Stimulated activated CD4-positive, alpha-beta T cell treated with anti-CD3 and anti-CD28 coated beads, TNF-alpha, amount 100 ng/mL, for 1 hour (primary cell): ENCODE results near the gene METTL22.

ENCODE experiments used
- DNase-seq, 3 donors: peaks; one replicate each; pipeline ENCODE4 v3.0.0-alpha.2; 2020; ENCODE audit warnings: low read depth in 3 of 3, low spot score in 1 of 3

METTL22 gene

DNA sequence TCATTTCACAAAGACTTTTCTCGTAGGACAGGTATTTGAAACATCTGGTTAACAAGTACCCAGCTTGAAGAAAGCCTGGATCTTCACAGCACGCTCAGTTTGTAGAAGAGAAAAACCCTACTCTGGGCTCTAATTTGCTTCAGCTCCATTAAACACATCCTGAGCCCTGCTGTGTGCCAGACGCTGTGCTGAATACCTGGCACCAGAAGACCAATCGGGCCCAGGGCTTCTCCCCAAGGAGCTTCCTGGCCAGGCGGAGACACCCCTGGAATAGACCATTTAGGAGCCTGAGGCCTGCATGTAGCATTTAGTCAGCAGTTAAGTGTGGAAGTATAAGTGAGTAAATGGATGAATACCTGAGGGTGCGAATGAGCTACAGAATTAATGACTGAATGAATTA lies 44.0 kb downstream of the METTL22 start:
- DNase-seq: no peak

DNA sequence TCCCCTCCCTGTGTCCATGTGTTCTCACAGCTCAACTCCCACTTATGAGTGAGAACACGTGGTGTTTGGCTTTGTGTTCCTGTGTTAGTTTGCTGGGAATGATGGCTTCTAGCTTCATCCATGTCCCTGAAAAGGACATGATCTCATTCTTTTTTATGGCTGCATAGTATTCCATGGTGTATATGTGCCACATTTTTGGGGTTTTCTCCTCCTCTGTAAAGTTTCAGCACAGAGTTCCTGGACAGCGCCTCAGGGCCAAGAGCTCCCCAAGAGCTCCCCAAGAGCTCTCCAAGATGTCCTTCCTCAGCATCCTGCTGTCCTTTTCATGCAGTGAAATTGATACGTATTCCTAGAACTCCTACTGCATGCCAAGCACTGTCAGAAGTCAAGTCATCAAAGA lies 46.0 kb downstream of the METTL22 start:
- no peak for DNase-seq

- no peak for DNase-seq
Observed at GRCh38 chr16:8668113-8668512, 46.6 kb downstream of the METTL22 start.

DNA sequence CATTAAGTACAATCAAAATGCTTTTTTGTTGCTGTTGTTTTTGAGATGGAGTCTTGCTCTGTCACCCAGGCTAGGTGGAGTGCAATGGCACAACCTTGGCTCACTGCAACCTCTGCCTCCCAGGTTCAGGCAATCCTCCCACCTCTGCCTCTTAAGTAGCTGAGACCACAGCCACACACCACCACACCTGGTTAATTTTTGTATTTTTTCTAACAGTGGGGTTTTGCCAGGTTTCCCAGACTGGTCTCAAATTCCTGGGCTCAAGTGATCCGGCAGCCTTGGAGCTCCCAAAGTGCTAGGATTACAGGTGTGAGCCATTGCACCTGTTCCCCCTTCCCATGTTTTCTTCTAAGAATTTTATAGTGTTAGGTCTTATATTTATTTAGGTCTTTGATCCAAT lies 48.0 kb downstream of the METTL22 start:
- no peak for DNase-seq

DNA sequence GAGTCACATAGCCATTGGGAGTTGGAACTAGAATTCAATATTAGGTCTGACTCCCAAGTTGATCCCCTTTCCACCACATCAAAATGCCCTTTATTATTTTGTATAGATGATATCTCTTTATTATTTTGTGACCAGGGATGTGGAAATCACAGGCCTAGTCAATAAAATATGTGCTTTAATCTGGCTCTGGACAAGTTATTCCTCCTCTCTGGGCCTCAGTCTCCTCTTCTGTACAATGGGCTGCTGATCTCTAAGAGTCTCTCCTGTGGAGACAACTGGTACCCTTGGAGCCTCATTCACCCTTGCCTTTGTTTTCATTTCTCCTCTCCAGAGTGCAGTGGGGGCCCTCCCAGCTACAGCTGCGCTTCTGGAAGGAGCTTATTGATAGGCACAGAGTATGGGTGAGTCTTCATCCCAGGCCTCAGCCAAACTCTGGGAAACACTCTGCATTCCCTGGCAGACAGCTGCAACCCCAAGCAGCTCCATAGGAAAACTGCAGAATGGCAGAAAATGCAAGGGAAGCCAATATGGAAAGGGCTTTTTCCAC lies 48.6 kb downstream of the METTL22 start:
- no peak for DNase-seq

DNA sequence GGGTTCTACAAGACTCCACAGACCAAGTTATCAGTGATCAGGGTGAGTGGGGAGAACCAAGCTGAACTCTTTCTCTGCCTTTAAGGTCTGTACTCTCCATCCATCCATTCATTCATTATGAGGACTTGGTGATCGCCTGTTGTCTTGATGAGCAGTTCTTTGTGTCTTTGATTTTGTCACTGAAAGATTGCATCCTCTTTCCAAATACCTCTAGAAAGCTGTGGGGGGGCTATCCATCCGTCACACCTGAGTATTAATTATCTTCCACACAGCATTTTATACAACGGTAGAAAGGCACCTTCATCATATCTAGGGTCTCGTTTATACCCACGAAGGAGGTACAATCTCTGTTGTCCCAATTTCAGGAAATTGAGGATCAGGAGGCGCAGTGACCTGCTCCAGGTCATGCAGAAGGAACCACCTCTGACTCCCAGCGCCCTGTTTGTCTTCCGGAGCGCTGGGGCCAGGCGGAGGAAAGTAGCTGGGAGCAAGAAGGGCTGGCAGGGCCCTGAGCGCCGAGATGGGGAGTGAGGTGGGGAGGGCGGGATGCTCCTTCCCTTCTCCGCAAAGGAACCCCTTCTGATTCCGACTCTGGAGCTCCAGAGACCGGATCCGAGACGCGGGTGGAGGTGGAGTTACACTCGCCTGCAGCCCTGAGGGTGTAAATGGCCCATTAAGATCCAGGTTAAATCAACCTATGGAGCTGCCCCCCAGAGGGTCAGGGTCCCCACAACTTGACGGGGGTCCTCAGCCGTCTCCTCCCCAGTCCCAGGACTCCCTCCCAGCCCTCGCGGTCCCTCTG lies 52.3 kb downstream of the METTL22 start:
- DNase-seq: no peak

DNA sequence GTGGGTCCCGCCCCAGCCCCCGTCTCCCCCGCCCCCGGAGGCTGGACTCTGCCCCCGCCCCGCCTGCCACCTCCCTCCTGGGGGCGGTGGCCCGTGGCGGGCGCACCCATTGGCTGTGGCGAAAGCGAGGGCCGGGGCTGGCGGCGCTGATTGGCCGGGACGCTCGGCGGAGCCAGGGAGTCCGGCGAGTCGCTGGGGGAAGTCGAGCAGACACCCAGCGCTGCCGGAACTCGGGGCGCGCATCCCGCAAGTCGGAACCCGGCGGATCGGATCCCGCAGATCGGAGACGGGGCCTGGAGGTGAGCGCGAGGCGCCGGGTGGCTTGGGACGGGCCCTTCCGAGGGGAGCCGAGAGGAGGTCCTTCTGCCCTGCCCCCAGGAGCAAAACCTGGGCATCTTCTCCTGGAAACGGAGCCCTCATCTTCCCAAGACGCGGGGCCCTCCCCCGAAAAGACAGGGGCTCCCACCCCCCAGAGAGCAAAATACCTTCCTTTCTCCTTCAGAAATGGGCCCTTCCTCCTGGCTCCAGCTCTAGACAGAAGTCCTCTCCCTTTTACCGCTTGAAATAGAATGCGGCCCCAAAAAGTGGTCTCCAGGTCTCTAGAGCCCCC lies 53.0 kb downstream of the METTL22 start, which contains the start of gene ABAT:
ABAT (plus strand) TSS at position 205 of the 610 bp plus-strand sequence. CDS start 61,123 bp downstream, outside the sequence.
- peak; percentile 69 to 76 (median 75) for DNase-seq

- peak; percentile 13 to 26 (median 23) for DNase-seq
Observed at GRCh38 chr16:8675183-8676159, 54.0 kb downstream of the METTL22 start.

- no peak for DNase-seq
Observed at GRCh38 chr16:8676160-8676547, 54.7 kb downstream of the METTL22 start.

DNA sequence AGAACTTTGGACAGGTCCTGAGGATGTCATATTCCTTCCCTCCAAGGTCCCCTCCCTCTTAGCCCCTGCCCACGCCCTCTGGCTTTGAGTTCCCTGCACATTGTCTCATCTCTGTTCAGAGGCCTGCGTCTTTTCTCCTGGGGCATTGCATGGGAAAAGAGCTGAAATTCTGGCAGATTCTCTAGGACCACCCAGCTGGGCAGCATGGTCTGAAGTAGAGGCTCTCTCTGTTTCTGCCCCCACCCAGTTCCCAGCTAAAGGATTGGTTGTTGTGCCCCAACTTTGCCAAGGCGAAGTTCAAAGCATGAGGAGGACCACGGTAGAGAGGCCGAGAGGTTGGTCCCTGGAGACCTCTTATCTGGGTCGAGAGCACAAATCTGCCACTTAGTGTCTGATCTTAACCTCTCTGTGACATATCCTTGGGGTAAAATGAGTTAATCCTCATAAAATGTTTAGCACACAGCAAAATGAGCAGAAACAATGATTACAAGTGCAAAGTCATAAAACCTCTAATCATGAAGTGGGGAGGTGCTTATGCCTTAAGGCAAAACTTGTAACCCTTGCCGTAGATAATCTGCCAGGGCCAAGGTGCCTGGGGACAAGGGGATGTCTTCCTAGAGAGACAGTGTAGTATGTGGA lies 55.4 kb downstream of the METTL22 start:
- DNase-seq: no peak

DNA sequence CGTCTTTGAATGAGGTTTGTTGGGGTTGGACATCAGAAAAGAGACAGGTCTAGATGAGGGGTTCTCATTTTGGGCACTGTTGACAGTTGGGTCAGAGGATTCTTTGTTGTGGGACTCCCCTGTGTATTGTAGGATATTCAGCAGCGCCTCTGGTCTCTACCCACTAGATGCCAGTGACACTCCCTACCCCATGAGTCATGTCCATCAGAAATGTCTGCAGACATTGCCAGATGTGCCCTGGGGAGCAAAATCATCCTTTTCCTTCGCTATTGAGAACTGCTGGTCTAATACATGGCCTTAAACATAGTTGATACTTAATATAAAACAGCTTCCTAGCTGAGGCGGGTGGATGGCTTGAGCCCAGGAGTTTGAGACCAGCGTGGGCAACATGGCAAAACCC lies 56.0 kb downstream of the METTL22 start:
- DNase-seq: no peak

GRCh38 chr16:8678068-8678927 lies 56.8 kb downstream of the METTL22 start:
- no peak for DNase-seq

- DNase-seq: no peak
Observed at GRCh38 chr16:8679151-8679550, 57.7 kb downstream of the METTL22 start.

DNA sequence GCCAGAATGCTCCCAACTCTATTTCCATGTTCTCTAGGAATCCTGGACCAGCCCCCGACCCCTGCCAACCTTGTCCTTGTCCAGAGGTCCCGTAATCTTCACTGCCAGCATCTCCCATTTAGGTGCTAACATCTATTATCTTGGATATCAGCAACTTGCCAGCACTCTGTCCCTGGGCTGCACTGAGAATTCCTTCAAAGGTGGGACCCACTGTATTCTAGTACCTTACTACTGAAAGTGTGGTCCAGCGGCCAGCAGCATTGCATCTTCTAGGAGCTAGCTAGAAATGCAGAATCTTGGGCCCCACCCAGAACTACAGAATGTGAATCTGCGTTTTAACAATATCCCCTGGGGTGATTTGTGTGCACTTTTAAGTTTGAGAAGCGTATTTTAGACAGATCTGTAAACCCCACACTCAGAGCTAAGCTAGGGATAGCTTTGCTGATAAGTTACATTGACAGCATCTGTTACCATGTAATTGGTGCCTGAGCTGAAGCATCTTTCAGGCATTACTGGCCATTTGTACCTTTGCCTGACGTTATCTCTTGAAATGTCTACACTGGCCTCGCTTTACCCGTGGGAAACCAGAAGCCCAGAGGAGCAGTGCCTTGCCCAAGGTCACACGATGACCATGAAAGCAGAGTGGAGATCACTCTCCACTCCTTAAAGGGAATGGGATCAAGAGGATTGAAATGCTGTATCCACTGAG lies 61.2 kb downstream of the METTL22 start:
- no peak for DNase-seq

- DNase-seq: no peak
Observed at GRCh38 chr16:8683640-8684039, 62.1 kb downstream of the METTL22 start.

DNA sequence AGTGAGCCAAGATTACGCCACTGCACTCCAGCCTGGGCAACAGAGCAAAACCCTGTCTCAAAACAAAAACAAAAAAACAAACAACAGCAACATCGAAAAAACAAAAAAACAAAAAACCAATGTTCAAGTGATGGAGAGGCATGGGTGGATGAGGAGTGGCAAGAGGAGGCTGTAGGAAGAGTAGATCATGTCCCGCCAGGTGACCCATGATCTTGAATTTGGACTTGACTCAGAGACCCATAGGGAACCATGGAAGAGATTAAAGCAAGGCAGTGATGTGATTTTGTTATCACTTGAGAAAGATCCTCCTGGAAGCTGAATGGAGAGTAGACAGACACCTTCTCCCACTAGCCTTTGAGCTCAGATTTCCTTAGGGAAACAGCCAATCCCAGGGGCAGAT lies 64.1 kb downstream of the METTL22 start:
- DNase-seq: no peak

DNA sequence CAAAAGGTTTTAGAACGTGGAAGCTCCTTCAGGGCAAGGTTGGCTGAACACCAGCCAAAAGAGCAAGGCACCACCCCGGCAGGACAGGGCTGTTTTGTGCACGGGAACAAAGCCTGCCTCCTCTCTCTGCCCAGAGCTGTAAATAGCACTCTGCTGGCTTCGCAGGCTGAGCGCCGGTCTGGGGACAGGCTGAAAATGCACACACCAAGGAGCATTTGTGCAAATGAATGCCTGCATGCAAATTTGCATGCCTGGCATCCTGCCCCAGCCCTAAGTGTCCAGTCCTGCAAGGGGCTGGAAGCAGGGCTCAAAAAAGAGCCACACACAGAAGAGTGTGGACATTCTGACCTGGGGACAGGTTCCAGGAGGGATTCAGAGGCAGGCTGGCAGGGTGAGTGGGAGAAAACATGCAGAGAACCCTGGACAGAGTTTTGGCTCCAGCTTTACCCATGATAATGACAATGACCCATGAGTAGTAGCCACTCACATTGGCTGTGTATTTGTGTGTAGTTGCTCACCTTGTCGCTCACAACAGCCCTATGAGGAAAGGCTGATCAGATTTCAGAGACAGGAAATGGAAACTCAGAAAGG lies 64.6 kb downstream of the METTL22 start:
- DNase-seq: no peak

DNA sequence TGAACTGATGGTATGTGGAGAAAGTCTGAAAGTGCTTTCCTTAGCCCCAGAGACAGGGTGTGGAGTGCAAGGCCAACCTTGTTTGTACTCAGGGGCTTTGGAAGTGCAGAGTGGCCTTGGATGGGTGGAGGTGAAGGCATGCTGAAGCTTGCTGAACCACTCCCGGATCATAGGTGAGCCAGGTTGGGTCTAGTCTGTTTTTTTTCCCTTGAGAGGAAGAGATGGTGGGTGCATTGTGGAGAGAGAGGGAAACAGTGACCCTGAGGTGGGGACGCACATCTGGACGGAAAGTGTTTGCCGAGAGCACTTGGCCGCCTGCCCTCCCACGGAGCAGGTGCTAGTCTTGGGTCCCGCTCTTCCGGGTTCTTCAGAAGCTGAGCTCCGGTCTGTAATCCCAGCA lies 65.4 kb downstream of the METTL22 start:
- DNase-seq: no peak

DNA sequence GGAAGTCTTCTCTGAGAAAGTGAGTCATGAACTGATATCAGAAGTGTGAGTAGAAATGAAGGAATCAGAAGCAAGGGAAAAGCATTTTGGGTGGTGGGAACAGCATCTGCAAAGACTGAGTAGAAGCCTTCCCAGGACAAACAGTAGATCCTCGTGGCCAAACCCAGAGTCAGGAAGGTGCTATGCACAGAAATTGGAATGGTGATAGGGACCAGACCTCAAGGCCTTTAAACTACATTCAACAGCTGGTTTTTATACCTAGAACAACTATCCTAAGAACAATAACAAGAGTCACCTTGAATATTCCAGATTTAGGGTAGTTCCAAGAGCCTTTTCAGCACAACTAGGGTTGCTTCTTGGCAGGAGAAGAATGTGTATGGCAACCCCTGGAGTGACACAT lies 68.2 kb downstream of the METTL22 start:
- no peak for DNase-seq
